NT2/D1 (cell line): ENCODE results near the gene BNC2.

ENCODE experiments used
- DNase-seq: peaks from one replicate; pipeline ENCODE4 v3.0.0-alpha.2; 2011; ENCODE audit warnings: low read depth, low spot score
- H3K27me3 ChIP-seq: 2 replicates; pipeline ENCODE4 v1.6.0; 2011; ENCODE audit warnings: mild to moderate bottlenecking; ENCODE audit not compliant: insufficient read length, insufficient read depth
- H3K36me3 ChIP-seq: 2 replicates; pipeline ENCODE4 v1.6.1; 2011; ENCODE audit warnings: mild to moderate bottlenecking, low read length, mixed read lengths; ENCODE audit not compliant: insufficient read depth, insufficient read length
- H3K4me1 ChIP-seq: 2 replicates; pipeline ENCODE4 v1.5.1; 2011; ENCODE audit not compliant: insufficient read depth, insufficient read length
- H3K4me3 ChIP-seq: 2 replicates; pipeline ENCODE4 v1.5.1; 2011; ENCODE audit warnings: low read depth; ENCODE audit not compliant: insufficient read length
- H3K9ac ChIP-seq: 2 replicates; pipeline ENCODE4 v1.6.0; 2011; ENCODE audit warnings: low read depth; ENCODE audit not compliant: insufficient read length
- H3K9me3 ChIP-seq: 2 replicates; pipeline ENCODE4 v1.5.1; 2011; ENCODE audit warnings: mild to moderate bottlenecking, low read length; ENCODE audit not compliant: insufficient read depth
- SUZ12 ChIP-seq: IDR thresholded peaks from 2 replicates; pipeline ENCODE4 v1.6.1; 2011; ENCODE audit not compliant: insufficient read length, insufficient read depth; ENCODE audit errors: extremely low read depth
- YY1 ChIP-seq: IDR thresholded peaks from 2 replicates; pipeline ENCODE4 v1.6.1; 2011; ENCODE audit not compliant: insufficient read length, insufficient read depth
- ZNF274 ChIP-seq: IDR thresholded peaks from 2 replicates; pipeline ENCODE4 v1.6.1; 2011; ENCODE audit warnings: mild to moderate bottlenecking, low read depth, low read length

BNC2 gene

DNA sequence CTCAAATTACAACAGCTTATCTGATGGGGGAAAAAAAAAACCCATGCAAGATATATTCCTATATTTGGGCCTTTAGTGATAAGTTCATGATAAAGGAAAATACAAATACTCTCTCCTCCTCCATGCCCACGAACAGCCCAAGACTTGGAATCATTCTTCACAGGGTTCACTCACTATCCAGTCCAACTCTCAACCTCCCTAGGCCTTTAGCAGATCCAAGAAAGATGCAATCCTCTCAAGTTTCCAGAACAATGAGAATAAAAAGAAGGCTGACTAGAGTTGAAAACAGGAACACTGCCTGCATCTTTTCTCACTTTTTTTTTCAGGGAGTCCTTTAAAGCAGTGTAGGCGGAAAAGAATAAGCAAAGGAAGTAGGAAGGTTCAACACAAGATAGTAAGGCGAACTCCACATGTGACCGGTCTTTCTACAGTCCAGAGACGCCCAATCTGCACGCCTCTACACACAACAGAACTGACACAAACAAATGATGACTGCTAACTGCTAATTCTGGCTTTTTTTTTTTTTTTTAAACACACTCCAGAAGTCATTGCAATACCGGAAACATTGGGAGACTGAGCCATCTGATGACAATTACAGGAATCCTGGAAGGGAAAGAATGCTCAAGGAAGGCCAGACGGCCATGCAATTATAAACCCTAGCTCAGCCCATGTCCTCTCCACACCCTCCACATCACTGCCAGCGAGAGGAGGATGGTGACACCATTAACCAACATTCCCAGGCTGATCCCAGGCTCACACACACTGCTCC, 75.4 kb downstream of the BNC2 start:
- TF ChIP-seq YY1 (no peak), ZNF274 (no peak), SUZ12 (no peak)
- Histone ChIP-seq H3K9ac (no peak overlapping the region), H3K27me3 (no peaks in the 10 kb centered on the region), H3K9me3 (no peaks in the 10 kb centered on the region), H3K4me1 (peaks cover 3% of the 10 kb centered on the region), H3K36me3 (no peaks in the 10 kb centered on the region), H3K4me3 (no peak overlapping the region)
- no peak for DNase-seq

DNA sequence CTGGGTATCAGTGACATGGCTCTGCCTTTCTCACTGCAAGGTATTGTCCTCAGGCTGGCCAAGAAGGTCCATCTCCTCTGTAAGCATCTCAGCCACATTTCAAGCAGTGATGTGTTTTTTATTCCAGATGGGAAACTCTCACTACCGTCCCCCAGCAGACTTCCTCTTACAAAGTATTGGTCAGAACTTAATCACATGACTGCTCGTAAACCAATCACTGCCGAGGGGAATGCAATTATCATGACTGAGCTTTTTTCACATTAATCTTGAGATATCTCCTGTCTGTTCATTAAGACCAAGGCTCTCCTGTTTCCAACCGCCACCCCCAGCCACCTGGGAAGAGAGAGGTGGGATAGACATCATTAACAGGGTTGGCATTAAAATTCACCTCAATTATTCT, 76.4 kb downstream of the BNC2 start:
- Histone ChIP-seq H3K36me3 (no peaks in the 10 kb centered on the region), H3K4me1 (peaks cover 3% of the 10 kb centered on the region), H3K4me3 (no peak overlapping the region), H3K9me3 (no peaks in the 10 kb centered on the region), H3K27me3 (no peaks in the 10 kb centered on the region), H3K9ac (no peak overlapping the region)
- TF ChIP-seq ZNF274, result no peak
- TF ChIP-seq SUZ12, result no peak
- TF ChIP-seq YY1, result no peak
- DNase-seq, result no peak

DNA sequence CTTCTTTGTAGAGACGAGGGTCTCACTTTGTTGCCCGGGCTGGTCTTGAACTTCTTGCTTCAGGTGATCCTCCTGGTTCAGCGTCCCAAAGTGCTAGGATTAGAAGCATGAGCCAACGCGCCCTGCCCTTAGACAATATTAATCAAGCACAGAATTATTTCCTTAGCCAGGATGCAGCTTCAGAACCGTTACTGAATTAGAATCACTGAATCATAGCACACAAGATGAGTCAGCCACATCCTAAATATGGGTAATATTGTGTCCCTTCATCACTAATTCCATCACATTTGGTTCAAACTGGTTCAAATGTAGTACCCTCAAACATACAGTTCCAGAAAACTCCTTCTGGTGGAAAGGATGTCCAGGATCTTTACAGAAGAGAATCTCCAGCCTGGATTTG, 82.7 kb downstream of the BNC2 start:
- TF ChIP-seq YY1, result no peak
- TF ChIP-seq ZNF274, result no peak
- TF ChIP-seq SUZ12, result no peak
- Histone ChIP-seq H3K27me3 (no peaks in the 10 kb centered on the region), H3K4me3 (no peak overlapping the region), H3K36me3 (no peaks in the 10 kb centered on the region), H3K4me1 (no peaks in the 10 kb centered on the region), H3K9me3 (no peaks in the 10 kb centered on the region), H3K9ac (no peak overlapping the region)
- DNase-seq, result no peak

DNA sequence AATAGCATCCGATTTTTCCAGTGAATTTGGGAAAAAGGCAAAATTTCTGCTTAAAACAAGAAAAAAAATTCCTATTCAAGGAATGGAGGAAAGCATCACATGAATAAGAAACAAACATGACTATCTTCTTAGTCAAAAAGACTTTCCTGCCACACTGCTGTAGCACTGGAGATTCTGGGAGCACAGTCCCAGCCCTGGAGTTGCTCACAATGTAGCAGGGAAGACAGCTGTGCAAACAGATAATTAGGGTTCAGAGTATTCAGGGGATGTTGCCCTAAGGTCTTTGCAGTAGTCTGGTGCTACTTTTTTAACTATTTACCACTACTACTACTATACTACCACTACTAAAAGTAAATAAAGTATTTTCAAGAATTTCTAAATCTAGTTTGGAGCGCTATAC, 86.5 kb downstream of the BNC2 start:
- Histone ChIP-seq H3K4me1 (no peaks in the 10 kb centered on the region), H3K36me3 (no peaks in the 10 kb centered on the region), H3K9ac (no peak overlapping the region), H3K9me3 (no peaks in the 10 kb centered on the region), H3K4me3 (no peak overlapping the region), H3K27me3 (no peaks in the 10 kb centered on the region)
- DNase-seq, result no peak
- TF ChIP-seq SUZ12 (no peak), ZNF274 (no peak), YY1 (no peak)

DNA sequence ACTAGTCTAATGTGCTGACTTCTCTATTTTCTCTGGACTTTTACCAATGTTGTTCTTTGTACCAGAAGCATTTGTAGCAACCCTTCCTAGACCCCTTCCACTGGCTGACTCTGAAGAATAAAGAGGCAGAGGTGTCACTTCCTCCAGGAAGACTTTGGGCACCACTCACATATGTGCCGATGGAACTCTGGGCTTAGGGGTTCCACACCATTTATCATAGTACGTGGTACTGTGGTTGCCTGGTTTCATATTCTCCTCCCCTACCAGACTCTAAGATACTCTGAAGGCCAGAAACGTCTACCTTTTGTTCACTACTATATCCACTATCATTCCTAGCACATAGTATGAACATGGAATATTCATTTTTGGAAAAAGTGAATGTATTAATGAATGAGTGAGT, 88.0 kb downstream of the BNC2 start:
- no peaks in the 10 kb centered on the region for H3K4me1 ChIP-seq
- H3K9me3 ChIP-seq, result no peaks in the 10 kb centered on the region
- no peak overlapping the region for H3K9ac ChIP-seq
- TF ChIP-seq YY1 (no peak), ZNF274 (no peak), SUZ12 (no peak)
- no peaks in the 10 kb centered on the region for H3K36me3 ChIP-seq
- H3K27me3 ChIP-seq, result no peaks in the 10 kb centered on the region
- no peak for DNase-seq
- no peak overlapping the region for H3K4me3 ChIP-seq

DNA sequence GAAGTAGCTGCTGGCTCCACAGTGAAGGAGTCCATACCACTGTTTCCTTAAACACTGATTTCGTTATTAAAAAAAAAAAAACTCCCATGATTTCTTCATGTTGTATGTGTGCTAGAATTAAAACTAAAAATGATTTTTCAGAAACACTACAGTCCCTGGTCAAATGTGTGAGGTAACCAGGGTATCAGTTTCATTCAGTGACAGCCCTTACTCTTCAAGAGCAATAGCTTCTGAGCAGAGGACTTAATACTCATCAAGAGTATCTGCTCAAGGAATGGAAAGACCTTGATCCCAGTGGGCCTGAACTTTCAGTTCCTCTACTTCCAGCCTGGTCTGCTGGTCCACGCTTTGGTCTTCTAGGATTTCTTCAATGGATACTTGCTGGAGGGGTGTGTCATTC, 95.1 kb downstream of the BNC2 start:
- Histone ChIP-seq H3K9me3 (no peaks in the 10 kb centered on the region), H3K4me3 (no peak overlapping the region), H3K36me3 (no peaks in the 10 kb centered on the region), H3K9ac (no peak overlapping the region), H3K27me3 (no peaks in the 10 kb centered on the region), H3K4me1 (no peaks in the 10 kb centered on the region)
- no peak for DNase-seq
- TF ChIP-seq SUZ12, result no peak
- TF ChIP-seq ZNF274, result no peak
- no peak for TF ChIP-seq YY1

DNA sequence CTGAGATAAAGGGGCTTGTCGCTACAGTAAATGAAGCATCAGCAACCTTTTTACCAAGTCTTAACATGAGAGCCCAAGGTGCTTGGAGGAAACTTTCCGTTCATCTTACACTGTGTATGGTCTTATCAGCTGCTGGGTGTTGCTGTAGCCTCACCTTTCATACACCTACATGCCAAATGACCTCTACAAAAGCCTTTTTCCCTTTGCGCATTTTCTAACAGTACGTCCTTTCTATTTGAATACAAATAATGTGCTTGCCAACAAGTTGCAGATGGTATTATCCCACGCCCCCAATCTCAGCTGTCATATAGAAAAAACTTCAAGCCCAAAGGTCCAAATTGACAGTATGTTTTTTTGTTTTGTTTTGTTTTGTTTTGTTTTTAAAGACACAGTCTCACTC, 96.9 kb downstream of the BNC2 start:
- Histone ChIP-seq H3K36me3 (no peaks in the 10 kb centered on the region), H3K4me1 (no peaks in the 10 kb centered on the region), H3K9ac (no peak overlapping the region), H3K4me3 (no peak overlapping the region), H3K9me3 (no peaks in the 10 kb centered on the region), H3K27me3 (no peaks in the 10 kb centered on the region)
- TF ChIP-seq YY1, result no peak
- no peak for TF ChIP-seq SUZ12
- TF ChIP-seq ZNF274, result no peak
- DNase-seq, result no peak
